Transverse colon (tissue), 4 donors: ENCODE results near the gene GCSAM.
A peak's percentile ranks its signal among the peaks of the same experiment; 100 is the strongest.

Experiments
- EP300 ChIP-seq: sonication (generic); formaldehyde crosslinking; IDR thresholded peaks from one replicate; pipeline ENCODE4 v1.6.1; 2017; ENCODE audit warnings: antibody characterized with exemption, low read depth
- POLR2A ChIP-seq: fragments of 450-650 bp; IDR thresholded peaks from one replicate; pipeline ENCODE4 v1.6.1; 2016; ENCODE audit warnings: antibody characterized with exemption, mild to moderate bottlenecking, moderate library complexity
- POLR2AphosphoS5 ChIP-seq, 3 donors: sonication (generic); formaldehyde crosslinking; IDR thresholded peaks; one replicate each; pipeline ENCODE4 v1.6.1; 2016; ENCODE audit warnings: antibody characterized with exemption in 3 of 3
- TF ChIP-seq, protein P1 (sequence below), 5 experiments: fragments of 200-600 bp in 3 of 5; fragments of 450-650 bp in 2 of 5; sonication (generic) in 3 of 5; IDR thresholded peaks; 1 replicate in 2 of 5; 2 replicates in 3 of 5; pipeline ENCODE4 v1.5.1; 2016 to 2017; ENCODE audit warnings: antibody characterized with exemption in 5 of 5, inconsistent platforms in 3 of 5, mild to moderate bottlenecking in 2 of 5, moderate library complexity in 1 of 5

GRCh38 chr3:112090887-112091586 is 42.0 kb downstream of the GCSAM start:
- TF ChIP-seq, protein P1, sequence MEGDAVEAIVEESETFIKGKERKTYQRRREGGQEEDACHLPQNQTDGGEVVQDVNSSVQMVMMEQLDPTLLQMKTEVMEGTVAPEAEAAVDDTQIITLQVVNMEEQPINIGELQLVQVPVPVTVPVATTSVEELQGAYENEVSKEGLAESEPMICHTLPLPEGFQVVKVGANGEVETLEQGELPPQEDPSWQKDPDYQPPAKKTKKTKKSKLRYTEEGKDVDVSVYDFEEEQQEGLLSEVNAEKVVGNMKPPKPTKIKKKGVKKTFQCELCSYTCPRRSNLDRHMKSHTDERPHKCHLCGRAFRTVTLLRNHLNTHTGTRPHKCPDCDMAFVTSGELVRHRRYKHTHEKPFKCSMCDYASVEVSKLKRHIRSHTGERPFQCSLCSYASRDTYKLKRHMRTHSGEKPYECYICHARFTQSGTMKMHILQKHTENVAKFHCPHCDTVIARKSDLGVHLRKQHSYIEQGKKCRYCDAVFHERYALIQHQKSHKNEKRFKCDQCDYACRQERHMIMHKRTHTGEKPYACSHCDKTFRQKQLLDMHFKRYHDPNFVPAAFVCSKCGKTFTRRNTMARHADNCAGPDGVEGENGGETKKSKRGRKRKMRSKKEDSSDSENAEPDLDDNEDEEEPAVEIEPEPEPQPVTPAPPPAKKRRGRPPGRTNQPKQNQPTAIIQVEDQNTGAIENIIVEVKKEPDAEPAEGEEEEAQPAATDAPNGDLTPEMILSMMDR (IDR thresholded peaks at IDR 0.05), result no peak
- no peak for TF ChIP-seq POLR2A
- TF ChIP-seq POLR2AphosphoS5 (IDR thresholded peaks at IDR 0.05), result peak in 2 of 3 donors; percentile 41 to 48
- no peak for TF ChIP-seq EP300
